ENCODE results near the gene PNO1.

DNA sequence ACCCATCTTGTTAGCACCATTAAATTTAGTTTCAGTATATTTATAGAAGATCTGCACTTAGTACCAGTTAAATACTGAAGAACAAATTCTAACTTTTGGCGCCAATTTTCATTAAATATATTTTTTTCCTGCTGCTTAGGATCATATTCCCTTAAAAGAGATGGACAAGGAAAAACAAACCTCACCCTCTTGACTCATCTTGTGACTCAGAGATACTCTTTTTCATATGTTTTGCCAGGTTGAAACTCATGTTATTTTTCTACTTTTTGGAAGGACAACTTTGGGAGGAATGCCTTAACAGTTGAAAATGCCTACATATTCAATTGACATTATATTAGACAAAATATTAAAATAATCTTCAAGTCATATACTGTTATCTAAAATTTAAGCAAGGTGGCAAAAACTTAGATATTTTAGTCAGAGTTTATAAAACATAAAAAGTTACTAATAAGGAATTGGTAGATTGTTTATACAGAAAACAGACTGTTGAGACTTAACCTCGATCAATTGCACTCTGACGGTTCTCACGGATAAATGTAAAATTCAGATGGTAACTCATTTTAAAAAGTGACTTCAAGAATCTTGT lies 36.2 kb downstream of the PNO1 start:
- TF ChIP-seq HDGF (IDR thresholded peaks at IDR 0.05; ENCODE audit: borderline replicate concordance) (no peak), ELF4 (IDR thresholded peaks at IDR 0.05) (no peak), BHLHE40 (IDR thresholded peaks at IDR 0.05; ENCODE audit: borderline replicate concordance) (no peak), FOXK2 (IDR thresholded peaks at IDR 0.05) (no peak)
